GM23338 (cell line): ENCODE results near the gene WDR93.

ENCODE experiments used
- CTCF ChIP-seq, 2 experiments: fragments of 200-600 bp in 1 of 2; sonication (generic) in 1 of 2; conservative IDR thresholded peaks; 2 replicates each; pipeline versions ENCODE4 v1.5.1 to v1.6.1; 2016 to 2017; ENCODE audit warnings: antibody characterized with exemption in 2 of 2, low read depth in 2 of 2, mild to moderate bottlenecking in 2 of 2, moderate library complexity in 1 of 2
- EZH2 ChIP-seq: fragments of 200-600 bp; sonication (generic); IDR thresholded peaks from one replicate; pipeline ENCODE4 v1.8.0; 2017; ENCODE audit warnings: antibody characterized with exemption, mild to moderate bottlenecking, low read depth; ENCODE audit not compliant: unreplicated experiment
- POLR2AphosphoS5 ChIP-seq: IDR thresholded peaks from 2 replicates; pipeline ENCODE4 v1.6.1; 2016; ENCODE audit warnings: antibody characterized with exemption, low read depth
- REST ChIP-seq: IDR thresholded peaks from one replicate; pipeline ENCODE4 v1.6.1; 2018; ENCODE audit warnings: antibody characterized with exemption; ENCODE audit not compliant: unreplicated experiment

- TF ChIP-seq CTCF (conservative IDR thresholded peaks at IDR 0.05; ENCODE audit: low read depth in 2 of 2) = no peak
- no peak for TF ChIP-seq POLR2AphosphoS5
- TF ChIP-seq EZH2 = no peak
- TF ChIP-seq REST = no peak
These were observed 101.6 kb downstream of the WDR93 start for GRCh38 chr15:89792106-89792805.
